CD4-positive, CD25-positive, alpha-beta regulatory T cell (primary cell): ENCODE data around the gene FGGY. TPM values are rescaled to one million over a fixed set of nuclear protein-coding genes. Genes with fewer than 3 reads are reported as not detected.
A peak's percentile ranks its signal among the peaks of the same experiment; 100 is the strongest.

Source experiments
- ATAC-seq, 2 donors: fragments of 150-1000 bp; cut with Tn5 transposase; one replicate each; pipeline ENCODE4 v1.10.0; 2021; ENCODE audit warnings: low read depth in 2 of 2, moderate number of reproducible peaks in 2 of 2, moderate library complexity in 1 of 2
- DNase-seq, 3 donors: peaks; one replicate each; pipeline versions ENCODE4 v3.0.0 to v3.0.0-alpha.2; 2012 to 2022; ENCODE audit warnings: mixed read lengths in 1 of 3
- H3K27ac ChIP-seq: one replicate; pipeline ENCODE4 v1.7.0; 2013; ENCODE audit warnings: mild to moderate bottlenecking, low read length; ENCODE audit not compliant: insufficient read depth, poor library complexity, severe bottlenecking
- H3K27me3 ChIP-seq: one replicate; pipeline ENCODE4 v1.7.0; 2013; ENCODE audit warnings: low read length; ENCODE audit not compliant: control insufficient read depth, insufficient read depth
- H3K36me3 ChIP-seq: one replicate; pipeline ENCODE4 v1.7.0; 2013; ENCODE audit warnings: mild to moderate bottlenecking, low read length, moderate library complexity; ENCODE audit not compliant: control insufficient read depth, insufficient read depth
- H3K4me1 ChIP-seq: 2 replicates; pipeline ENCODE4 v1.7.0; 2013; ENCODE audit warnings: mild to moderate bottlenecking, low read length; ENCODE audit not compliant: insufficient read depth, control insufficient read depth, poor library complexity, severe bottlenecking
- H3K4me3 ChIP-seq: one replicate; pipeline ENCODE4 v1.7.0; 2013; ENCODE audit warnings: low read depth, mild to moderate bottlenecking, low read length, moderate library complexity
- H3K9me3 ChIP-seq, 2 experiments: 1 replicate in 1 of 2; 2 replicates in 1 of 2; pipeline ENCODE4 v1.7.0; 2013; ENCODE audit warnings: low read length in 2 of 2, mild to moderate bottlenecking in 1 of 2, moderate library complexity in 1 of 2; ENCODE audit not compliant: control insufficient read depth in 2 of 2
- H3K27ac Mint-ChIP-seq, 3 donors: one replicate each; pipeline ENCODE4 v1.8.0; 2020 to 2022; ENCODE audit warnings: mild to moderate bottlenecking in 3 of 3, mixed read lengths in 3 of 3, moderate library complexity in 2 of 3
- H3K27me3 Mint-ChIP-seq: one replicate; pipeline ENCODE4 v1.8.0; 2022; ENCODE audit warnings: mild to moderate bottlenecking, mixed read lengths
- H3K36me3 Mint-ChIP-seq: one replicate; pipeline ENCODE4 v1.8.0; 2020; ENCODE audit warnings: mixed read lengths
- H3K4me1 Mint-ChIP-seq, 4 donors: one replicate each; pipeline ENCODE4 v1.8.0; 2020 to 2022; ENCODE audit warnings: mixed read lengths in 4 of 4, mild to moderate bottlenecking in 1 of 4
- H3K4me3 Mint-ChIP-seq, 4 donors: one replicate each; pipeline ENCODE4 v1.8.0; 2020 to 2022; ENCODE audit warnings: mild to moderate bottlenecking in 4 of 4, mixed read lengths in 4 of 4, moderate library complexity in 3 of 4
- H3K9me3 Mint-ChIP-seq, 7 donors: one replicate each; pipeline ENCODE4 v1.8.0; 2020 to 2022; ENCODE audit warnings: mixed read lengths in 7 of 7, mild to moderate bottlenecking in 3 of 7, moderate library complexity in 2 of 7
- polyA plus RNA-seq, 4 donors: library from polyadenylated mRNA; unstranded; fragments of 300-500 nt; fragmentation: Illumina TruSeq; gene quantifications; one replicate each; pipeline ENCODE4 v1.2.3, GENCODE V29; 2021
- total RNA-seq: library from RNA; stranded (reverse); gene quantifications from one replicate; pipeline ENCODE4 v1.2.3, GENCODE V29; 2022

The FGGY gene
- total and polyA plus RNA-seq, 5 donors from 2014 or later = 1.9 to 7.7 (median 4.5) TPM

GRCh38 chr1:59318271-59318860, 21.5 kb downstream of the FGGY start:
- Mint-ChIP-seq H3K4me1 (no peaks in the 10 kb centered on the region), H3K27me3 (no peaks in the 10 kb centered on the region), H3K36me3 (peaks cover 4% of the 10 kb centered on the region), H3K9me3 (no peaks in the 10 kb centered on the region), H3K4me3 (no peak overlapping the region), H3K27ac (no peak overlapping the region)
- no peak for ATAC-seq
- Histone ChIP-seq H3K27ac (no peak overlapping the region), H3K36me3 (no peaks in the 10 kb centered on the region), H3K4me1 (no peaks in the 10 kb centered on the region), H3K27me3 (no peaks in the 10 kb centered on the region), H3K4me3 (no peak overlapping the region), H3K9me3 (no peaks in the 10 kb centered on the region)
- no peak for DNase-seq

DNA sequence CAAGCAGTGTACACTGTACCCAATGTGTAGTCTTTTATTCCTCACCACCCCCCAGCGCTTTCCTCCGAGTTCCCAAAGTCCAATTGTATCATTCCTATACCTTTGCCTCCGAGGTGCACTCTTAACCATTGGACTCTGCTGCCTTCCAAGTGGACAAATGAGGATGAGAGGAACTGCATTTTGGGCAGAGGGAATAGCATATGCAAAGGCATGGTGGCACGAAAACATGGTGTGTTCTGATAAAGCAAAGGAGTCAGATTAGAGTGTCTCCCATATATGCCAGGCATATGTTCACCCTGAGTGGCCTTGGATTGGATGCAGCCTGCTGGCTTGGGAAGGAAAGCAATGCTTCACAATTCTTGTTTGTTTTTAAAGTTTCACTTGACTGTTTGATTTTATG, 25.5 kb downstream of the FGGY start:
- Histone ChIP-seq H3K9me3 (no peaks in the 10 kb centered on the region), H3K27me3 (no peaks in the 10 kb centered on the region), H3K36me3 (no peaks in the 10 kb centered on the region), H3K27ac (no peak overlapping the region), H3K4me3 (no peak overlapping the region), H3K4me1 (no peaks in the 10 kb centered on the region)
- ATAC-seq (no peak), DNase-seq (no peak)
- no peaks in the 10 kb centered on the region for H3K9me3 Mint-ChIP-seq
- H3K27me3 Mint-ChIP-seq = no peaks in the 10 kb centered on the region
- no peak overlapping the region for H3K27ac Mint-ChIP-seq
- H3K36me3 Mint-ChIP-seq = peaks cover 8% of the 10 kb centered on the region
- H3K4me3 Mint-ChIP-seq = no peak overlapping the region
- peaks cover 0 to 3% (median 0%) of the 10 kb centered on the region in 4 donors for H3K4me1 Mint-ChIP-seq

DNA sequence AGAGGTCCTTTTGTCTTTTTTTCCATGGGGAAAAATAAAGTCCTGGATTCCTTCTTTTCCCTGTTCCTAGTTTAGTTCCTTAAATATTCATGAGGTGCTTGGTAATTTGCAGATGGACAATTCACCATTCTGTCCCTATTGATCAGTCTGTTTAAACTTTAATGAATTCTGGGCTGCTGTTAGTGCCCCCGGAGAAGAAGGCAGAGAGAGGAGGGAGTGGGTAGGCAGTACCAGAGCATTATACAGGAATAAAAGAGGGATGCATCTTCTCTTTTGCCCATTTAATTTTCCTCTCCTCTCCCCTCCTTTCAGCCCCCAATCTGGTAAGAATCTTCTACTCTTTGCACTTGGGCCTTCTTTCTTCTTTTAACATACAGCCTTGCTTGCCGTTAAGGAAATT, 25.9 kb downstream of the FGGY start:
- Histone ChIP-seq H3K27me3 (no peaks in the 10 kb centered on the region), H3K36me3 (no peaks in the 10 kb centered on the region), H3K4me1 (no peaks in the 10 kb centered on the region), H3K9me3 (no peaks in the 10 kb centered on the region), H3K27ac (no peak overlapping the region), H3K4me3 (no peak overlapping the region)
- no peak overlapping the region for H3K4me3 Mint-ChIP-seq
- no peak for DNase-seq
- no peaks in the 10 kb centered on the region for H3K27me3 Mint-ChIP-seq
- H3K27ac Mint-ChIP-seq = no peak overlapping the region
- peaks cover 0 to 7% (median 0%) of the 10 kb centered on the region in 4 donors for H3K4me1 Mint-ChIP-seq
- peaks cover 8% of the 10 kb centered on the region for H3K36me3 Mint-ChIP-seq
- H3K9me3 Mint-ChIP-seq = no peaks in the 10 kb centered on the region
- no peak for ATAC-seq

- Mint-ChIP-seq H3K27me3 (no peaks in the 10 kb centered on the region), H3K27ac (no peak overlapping the region), H3K9me3 (no peaks in the 10 kb centered on the region), H3K36me3 (peaks cover 8% of the 10 kb centered on the region), H3K4me1 (peaks cover 6 to 17% (median 8%) of the 10 kb centered on the region in 4 donors), H3K4me3 (no peak overlapping the region)
- no peaks in the 10 kb centered on the region for H3K4me1 ChIP-seq
- ATAC-seq = no peak
- no peak for DNase-seq
- no peak overlapping the region for H3K4me3 ChIP-seq
- H3K27ac ChIP-seq = no peak overlapping the region
- H3K27me3 ChIP-seq = no peaks in the 10 kb centered on the region
- no peaks in the 10 kb centered on the region for H3K36me3 ChIP-seq
- no peaks in the 10 kb centered on the region for H3K9me3 ChIP-seq
Observed at GRCh38 chr1:59323879-59324278, 27.0 kb downstream of the FGGY start.

- no peaks in the 10 kb centered on the region for H3K4me1 ChIP-seq
- H3K9me3 Mint-ChIP-seq = no peaks in the 10 kb centered on the region
- H3K36me3 Mint-ChIP-seq = peaks cover 4% of the 10 kb centered on the region
- peak overlapping the region; percentile 65 for H3K4me3 ChIP-seq
- no peaks in the 10 kb centered on the region for H3K27me3 Mint-ChIP-seq
- H3K4me3 Mint-ChIP-seq = peak overlapping the region in 3 of 4 donors; percentile 5 to 38 (median 30)
- peaks cover 10 to 23% (median 13%) of the 10 kb centered on the region in 4 donors for H3K4me1 Mint-ChIP-seq
- H3K27ac Mint-ChIP-seq = peak overlapping the region; percentile 17 to 72 (median 58)
- no peak overlapping the region for H3K27ac ChIP-seq
- H3K9me3 ChIP-seq = no peaks in the 10 kb centered on the region
- ATAC-seq = no peak
- H3K27me3 ChIP-seq = no peaks in the 10 kb centered on the region
- H3K36me3 ChIP-seq = no peaks in the 10 kb centered on the region
- peak in 1 of 3 donors; percentile 37 for DNase-seq
Observed at GRCh38 chr1:59328353-59328752, 31.5 kb downstream of the FGGY start.

- no peaks in the 10 kb centered on the region for H3K9me3 ChIP-seq
- no peaks in the 10 kb centered on the region for H3K9me3 Mint-ChIP-seq
- H3K27me3 Mint-ChIP-seq = no peaks in the 10 kb centered on the region
- H3K36me3 Mint-ChIP-seq = peaks cover 4% of the 10 kb centered on the region
- H3K27me3 ChIP-seq = no peaks in the 10 kb centered on the region
- H3K4me1 Mint-ChIP-seq = peaks cover 10 to 31% (median 15%) of the 10 kb centered on the region in 4 donors
- no peak for DNase-seq
- H3K36me3 ChIP-seq = no peaks in the 10 kb centered on the region
- no peak overlapping the region for H3K4me3 Mint-ChIP-seq
- H3K4me3 ChIP-seq = no peak overlapping the region
- H3K27ac Mint-ChIP-seq = no peak overlapping the region
- ATAC-seq = no peak
- H3K4me1 ChIP-seq = no peaks in the 10 kb centered on the region
- H3K27ac ChIP-seq = no peak overlapping the region
Observed at GRCh38 chr1:59329412-59330053, 32.6 kb downstream of the FGGY start.

DNA sequence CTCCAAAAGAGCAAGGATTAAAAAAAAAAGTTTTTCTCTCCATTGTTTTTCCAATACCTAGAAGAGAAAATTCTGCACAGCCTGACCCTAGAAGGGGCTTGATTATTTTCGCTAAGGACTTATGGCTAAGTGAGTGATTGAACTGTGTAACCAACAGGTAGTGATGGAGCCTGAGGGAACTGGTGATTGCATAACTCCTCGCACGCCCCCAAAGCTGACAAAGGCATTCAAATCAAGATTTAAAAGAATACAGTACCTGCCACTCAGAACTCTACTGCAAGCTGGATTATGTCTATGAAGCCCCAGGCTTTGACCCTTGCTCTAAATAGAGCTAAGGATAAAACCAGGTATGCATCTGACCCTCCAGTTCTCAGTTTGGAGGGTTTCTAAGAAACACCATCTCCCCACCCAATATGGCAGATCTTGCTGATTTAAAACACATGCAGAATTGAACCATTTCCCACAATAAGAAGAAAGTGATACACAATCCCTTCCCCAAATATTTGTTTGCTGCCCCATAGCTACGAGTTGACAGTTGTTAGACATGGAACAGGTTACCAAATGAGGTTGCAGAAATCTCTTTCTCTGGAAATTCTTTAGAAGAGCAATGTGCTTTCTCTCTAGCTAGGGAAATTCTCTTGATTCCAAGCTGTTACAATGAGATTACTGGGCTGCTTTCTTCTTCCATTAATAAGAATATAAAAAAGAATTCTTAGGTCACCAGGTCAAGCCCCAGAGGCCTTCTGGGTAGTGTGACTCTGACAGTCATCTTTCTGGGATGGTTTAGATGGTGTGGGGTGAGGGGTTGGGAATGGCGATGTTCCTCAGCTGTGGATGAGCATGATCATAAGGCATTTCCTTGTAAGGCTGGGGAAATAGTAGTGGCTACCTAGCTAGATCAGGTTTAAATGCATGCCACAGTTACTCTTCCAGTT, 35.1 kb downstream of the FGGY start:
- DNase-seq (no peak), ATAC-seq (no peak)
- H3K4me1 Mint-ChIP-seq = peaks cover 10 to 31% (median 15%) of the 10 kb centered on the region in 4 donors
- H3K9me3 Mint-ChIP-seq = no peaks in the 10 kb centered on the region
- Histone ChIP-seq H3K36me3 (no peaks in the 10 kb centered on the region), H3K27me3 (no peaks in the 10 kb centered on the region), H3K9me3 (no peaks in the 10 kb centered on the region), H3K4me1 (no peaks in the 10 kb centered on the region), H3K4me3 (no peak overlapping the region), H3K27ac (no peak overlapping the region)
- H3K27ac Mint-ChIP-seq = no peak overlapping the region
- H3K27me3 Mint-ChIP-seq = no peaks in the 10 kb centered on the region
- H3K4me3 Mint-ChIP-seq = no peak overlapping the region
- no peaks in the 10 kb centered on the region for H3K36me3 Mint-ChIP-seq
